B cell (primary cell): Measurements from ENCODE around the gene SHANK1. TPM values are rescaled to one million over a fixed set of nuclear protein-coding genes. Genes with fewer than 3 reads are reported as not detected.

ENCODE experiments used
- ATAC-seq: fragments of 200-7000 bp; cut with Tn5 transposase; one replicate; pipeline ENCODE4 v1.10.0; 2021; ENCODE audit warnings: low read depth, mild to moderate bottlenecking, moderate number of reproducible peaks, moderate library complexity
- CTCF ChIA-PET: fragments of 350-600 bp; sonication (Branson Sonifier 250); formaldehyde crosslinking; loops from one replicate; lab custom pipeline; 2021; ENCODE audit warnings: antibody characterized with exemption, inconsistent platforms; lab: Charles Lee
- POLR2A ChIA-PET: fragments of 350-600 bp; sonication (Branson Sonifier 250); formaldehyde crosslinking; loops from one replicate; lab custom pipeline; 2021; ENCODE audit warnings: antibody characterized with exemption; lab: Charles Lee
- DNase-seq: peaks from one replicate; pipeline ENCODE4 v3.0.0; 2013
- H2AFZ ChIP-seq: 2 replicates; pipeline ENCODE4 v1.6.1; 2012; ENCODE audit warnings: mild to moderate bottlenecking, low read depth, low read length; ENCODE audit not compliant: insufficient read depth, poor library complexity, severe bottlenecking
- H3K27ac ChIP-seq, 2 donors: 1 replicate in 1 of 2; 2 replicates in 1 of 2; pipeline ENCODE4 v1.5.1; 2012 to 2013; ENCODE audit warnings: low read length in 2 of 2, mild to moderate bottlenecking in 2 of 2, moderate library complexity in 1 of 2
- H3K27me3 ChIP-seq, 4 experiments: fragments of 200-600 bp in 1 of 4; sonication (generic) in 1 of 4; replicated peaks in 1 of 4; 1 replicate in 2 of 4; 2 replicates in 2 of 4; pipeline versions ENCODE4 v1.6.1 to v1.7.0; 2013 to 2016; ENCODE audit warnings: low read length in 3 of 4, mild to moderate bottlenecking in 2 of 4, mixed read lengths in 1 of 4, moderate library complexity in 1 of 4; ENCODE audit not compliant: insufficient read depth in 4 of 4, control insufficient read depth in 3 of 4; ENCODE audit errors: control extremely low read depth in 1 of 4
- H3K36me3 ChIP-seq, 2 experiments: replicated peaks in 1 of 2; 1 replicate in 1 of 2; 2 replicates in 1 of 2; pipeline versions ENCODE4 v1.6.1 to v1.7.1; 2013; ENCODE audit warnings: low read length in 1 of 2; ENCODE audit not compliant: insufficient read depth in 2 of 2, control insufficient read depth in 1 of 2; ENCODE audit errors: control extremely low read depth in 1 of 2, extremely low read depth in 1 of 2
- H3K4me1 ChIP-seq, 2 donors: fragments of 200-600 bp in 1 of 2; sonication (generic) in 1 of 2; 1 replicate in 1 of 2; 2 replicates in 1 of 2; pipeline versions ENCODE4 v1.5.1 to v1.6.1; 2013 to 2017; ENCODE audit warnings: low read length in 2 of 2; ENCODE audit not compliant: control insufficient read depth in 2 of 2, insufficient read depth in 2 of 2
- H3K4me2 ChIP-seq: replicated peaks from 2 replicates; pipeline ENCODE3; 2012; ENCODE audit warnings: mild to moderate bottlenecking, low read depth, low read length; ENCODE audit not compliant: poor library complexity, severe bottlenecking
- H3K4me3 ChIP-seq, 5 experiments: fragments of 200-600 bp in 1 of 5; sonication (generic) in 1 of 5; 1 replicate in 3 of 5; 2 replicates in 2 of 5; pipeline versions ENCODE4 v1.5.1 to v1.7.0; 2011 to 2016; ENCODE audit warnings: low read length in 4 of 5, mild to moderate bottlenecking in 4 of 5, low read depth in 2 of 5, control low read depth in 1 of 5, moderate library complexity in 1 of 5; ENCODE audit not compliant: insufficient read depth in 1 of 5; ENCODE audit errors: control extremely low read depth in 1 of 5, extremely low read depth in 1 of 5
- H3K79me2 ChIP-seq: fragments of 200-600 bp; sonication (generic); one replicate; pipeline ENCODE4 v1.6.0; 2016; ENCODE audit warnings: low read length; ENCODE audit not compliant: control insufficient read depth, insufficient read depth
- H3K9ac ChIP-seq: fragments of 200-600 bp; sonication (generic); 2 replicates; pipeline ENCODE4 v1.6.1; 2017; ENCODE audit warnings: mild to moderate bottlenecking, low read length, moderate library complexity
- H3K9me3 ChIP-seq, 3 donors: one replicate each; pipeline versions ENCODE4 v1.6.1 to v1.7.1; 2013; ENCODE audit warnings: low read length in 2 of 3; ENCODE audit not compliant: control insufficient read depth in 2 of 3, insufficient read depth in 1 of 3; ENCODE audit errors: control extremely low read depth in 1 of 3
- H4K20me1 ChIP-seq: 2 replicates; pipeline ENCODE4 v1.6.0; 2012; ENCODE audit warnings: mild to moderate bottlenecking, low read length; ENCODE audit not compliant: insufficient read depth, control insufficient read depth, poor library complexity, severe bottlenecking
- H3K27ac Mint-ChIP-seq: one replicate; pipeline ENCODE4 v1.8.0; 2021; ENCODE audit warnings: mixed read lengths
- H3K27me3 Mint-ChIP-seq: one replicate; pipeline ENCODE4 v1.8.0; 2021; ENCODE audit warnings: mixed read lengths
- H3K4me1 Mint-ChIP-seq: one replicate; pipeline ENCODE4 v1.8.0; 2021; ENCODE audit warnings: mixed read lengths
- H3K4me3 Mint-ChIP-seq: one replicate; pipeline ENCODE4 v1.8.0; 2021; ENCODE audit warnings: mixed read lengths
- H3K9me3 Mint-ChIP-seq: one replicate; pipeline ENCODE4 v1.8.0; 2022; ENCODE audit warnings: mixed read lengths; ENCODE audit not compliant: insufficient read depth
- EZH2 ChIP-seq: IDR thresholded peaks from 2 replicates; pipeline ENCODE4 v1.6.1; 2012; ENCODE audit warnings: borderline replicate concordance, low read depth, mild to moderate bottlenecking, moderate library complexity, low read length; ENCODE audit not compliant: insufficient read depth, poor library complexity, severe bottlenecking
- WGBS: methylation state at CpG from one replicate; pipeline ENCODE4 v1.1.5; 2013; ENCODE audit warnings: missing lambda C conversion rate; ENCODE audit not compliant: insufficient coverage; 5-methylcytosine and 5-hydroxymethylcytosine counted together
- intact Hi-C: fragments of 100-400 bp; cut with micrococcal nuclease; formaldehyde crosslinking; loops from one replicate; pipeline ENCODE4 v1.10.0; 2022
- polyA plus RNA-seq: library from polyadenylated mRNA; depleted of rRNA; stranded (reverse); fragments of >200 nt; gene quantifications from 2 replicates; pipeline ENCODE4 v1.2.3, GENCODE V29; 2012
- total RNA-seq, 2 donors: library from RNA; stranded (reverse); fragments of 120-200 nt in 1 of 2; gene quantifications; 1 replicate in 1 of 2; 2 replicates in 1 of 2; pipeline versions ENCODE4 v1.2.3 to v1.2.4, GENCODE V29; 2013 to 2022
- TF ChIP-seq, protein P1 (sequence below): fragments of 200-600 bp; IDR thresholded peaks from one replicate; pipeline ENCODE4 v1.8.0; 2022; ENCODE audit warnings: antibody characterized with exemption, mild to moderate bottlenecking

Gene SHANK1
- total and polyA plus RNA-seq, 2 donors (not counting 1 experiment from before 2014, with no cell fraction given) = not detected

DNA sequence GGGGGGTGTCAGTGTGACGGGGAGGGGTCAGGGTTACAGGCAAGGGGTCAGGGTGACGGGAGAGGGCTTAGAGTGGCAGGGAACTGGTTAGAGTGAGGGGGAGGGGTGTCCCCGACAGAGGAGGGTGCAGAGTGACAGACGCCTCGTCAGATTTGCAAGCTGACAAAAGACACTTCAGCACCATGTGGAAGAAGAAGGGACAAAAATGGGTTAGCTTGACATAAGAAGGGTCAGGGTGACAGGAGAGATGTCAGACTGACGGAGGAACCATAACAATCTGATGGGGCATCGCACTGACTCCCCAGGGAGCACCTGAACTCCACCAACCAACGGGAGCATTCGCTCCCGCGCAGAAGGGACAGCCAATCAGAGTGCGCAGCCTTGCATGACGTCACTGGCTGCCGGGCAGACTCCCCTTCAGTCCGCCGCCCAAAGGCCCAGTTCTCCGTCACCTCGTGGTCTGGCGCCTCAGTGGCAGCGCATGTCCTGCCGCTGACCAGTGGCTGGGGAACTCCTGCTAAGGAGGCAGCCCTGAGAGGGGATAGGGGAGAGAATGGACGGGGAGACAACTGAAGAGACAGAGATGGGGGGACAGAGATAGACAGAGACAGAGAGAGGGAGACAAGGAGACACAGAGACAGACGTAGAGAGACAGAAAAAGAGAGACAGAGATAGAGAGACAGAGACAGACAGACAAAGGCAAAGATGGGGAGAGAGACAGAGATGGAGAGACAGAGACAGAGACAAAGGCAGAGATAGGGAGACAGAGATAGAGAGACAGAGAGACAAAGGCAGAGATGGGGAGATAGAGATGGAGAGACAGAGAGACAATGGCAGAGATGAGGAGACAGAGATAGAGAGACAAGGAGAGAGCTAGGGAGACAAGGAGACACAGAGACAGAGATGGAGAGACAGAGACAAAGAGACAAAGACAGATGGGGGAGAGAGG, 40.2 kb downstream of the SHANK1 start:
- peaks cover 18% of the 10 kb centered on the region for H3K4me1 Mint-ChIP-seq
- peaks cover 12 to 13% of the 10 kb centered on the region in 2 donors for H3K4me1 ChIP-seq
- peak overlapping the region in 3 of 5 experiments; percentile 27 to 56 (median 31) for H3K4me3 ChIP-seq
- H3K27me3 ChIP-seq = peaks cover 0 to 4% (median 1%) of the 10 kb centered on the region in 4 experiments
- TF ChIP-seq, protein P1, sequence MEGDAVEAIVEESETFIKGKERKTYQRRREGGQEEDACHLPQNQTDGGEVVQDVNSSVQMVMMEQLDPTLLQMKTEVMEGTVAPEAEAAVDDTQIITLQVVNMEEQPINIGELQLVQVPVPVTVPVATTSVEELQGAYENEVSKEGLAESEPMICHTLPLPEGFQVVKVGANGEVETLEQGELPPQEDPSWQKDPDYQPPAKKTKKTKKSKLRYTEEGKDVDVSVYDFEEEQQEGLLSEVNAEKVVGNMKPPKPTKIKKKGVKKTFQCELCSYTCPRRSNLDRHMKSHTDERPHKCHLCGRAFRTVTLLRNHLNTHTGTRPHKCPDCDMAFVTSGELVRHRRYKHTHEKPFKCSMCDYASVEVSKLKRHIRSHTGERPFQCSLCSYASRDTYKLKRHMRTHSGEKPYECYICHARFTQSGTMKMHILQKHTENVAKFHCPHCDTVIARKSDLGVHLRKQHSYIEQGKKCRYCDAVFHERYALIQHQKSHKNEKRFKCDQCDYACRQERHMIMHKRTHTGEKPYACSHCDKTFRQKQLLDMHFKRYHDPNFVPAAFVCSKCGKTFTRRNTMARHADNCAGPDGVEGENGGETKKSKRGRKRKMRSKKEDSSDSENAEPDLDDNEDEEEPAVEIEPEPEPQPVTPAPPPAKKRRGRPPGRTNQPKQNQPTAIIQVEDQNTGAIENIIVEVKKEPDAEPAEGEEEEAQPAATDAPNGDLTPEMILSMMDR = peak; percentile 20
- no peak for TF ChIP-seq EZH2
- H3K4me3 Mint-ChIP-seq = peak overlapping the region; percentile 80
- POLR2A ChIA-PET = no interaction called here
- peak overlapping the region; percentile 78 to 81 for H3K27ac ChIP-seq
- CTCF ChIA-PET = no interaction called here
- peaks cover 3% of the 10 kb centered on the region for H3K9me3 Mint-ChIP-seq
- H3K79me2 ChIP-seq = no peaks in the 10 kb centered on the region
- DNase-seq = peak; percentile 95
- H2AFZ ChIP-seq = peak overlapping the region; percentile 84
- peak overlapping the region; percentile 77 for H3K4me2 ChIP-seq
- ATAC-seq = peak; percentile 98
- no peaks in the 10 kb centered on the region for H4K20me1 ChIP-seq
- H3K27ac Mint-ChIP-seq = peak overlapping the region; percentile 90
- H3K36me3 ChIP-seq = no peaks in the 10 kb centered on the region
- intact Hi-C loops = loop anchor here (1.0 kb wide), 1 partner anchor 40 kb away; the partner anchor contains the start of gene SYT3
- H3K27me3 Mint-ChIP-seq = peaks cover 15% of the 10 kb centered on the region
- H3K9ac ChIP-seq = peak overlapping the region; percentile 53
- H3K9me3 ChIP-seq = peaks cover 0 to 34% (median 2%) of the 10 kb centered on the region in 3 donors
- 13% methylated on average over 23 of the region's 23 CpGs for WGBS

DNA sequence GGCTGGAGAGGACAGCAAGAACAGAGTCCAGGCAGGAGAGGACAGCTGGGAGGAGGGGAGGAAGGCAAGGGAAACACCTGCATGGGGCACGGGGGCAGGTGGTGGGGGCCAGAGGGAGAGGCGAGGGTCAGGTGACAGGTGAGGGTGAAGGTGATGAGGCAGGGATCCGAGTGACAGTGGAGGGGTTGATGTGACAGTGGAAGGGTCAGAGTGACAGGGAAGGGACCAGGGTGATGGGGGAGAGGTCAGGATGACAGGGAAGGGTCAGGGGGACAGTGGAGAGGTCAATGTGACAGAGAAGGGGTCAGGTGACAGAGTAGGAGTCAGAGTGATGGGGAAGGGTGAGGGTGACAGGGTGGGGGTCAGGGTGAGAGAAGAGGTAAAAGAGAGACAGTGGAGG, 41.3 kb downstream of the SHANK1 start:
- Histone ChIP-seq H3K4me2 (no peak overlapping the region), H3K9me3 (peaks cover 0 to 37% (median 2%) of the 10 kb centered on the region in 3 donors), H3K4me3 (no peak overlapping the region), H3K36me3 (no peaks in the 10 kb centered on the region), H3K27ac (no peak overlapping the region), H4K20me1 (no peaks in the 10 kb centered on the region), H3K79me2 (no peaks in the 10 kb centered on the region), H3K27me3 (peaks cover 0 to 4% (median 0%) of the 10 kb centered on the region in 4 experiments), H3K9ac (no peak overlapping the region), H2AFZ (no peak overlapping the region), H3K4me1 (peaks cover 12 to 13% of the 10 kb centered on the region in 2 donors)
- intact Hi-C loops = no loop called here
- TF ChIP-seq, protein P1 = no peak
- no peak for TF ChIP-seq EZH2
- POLR2A ChIA-PET = no interaction called here
- 69% methylated on average over 3 of the region's 3 CpGs for WGBS
- Mint-ChIP-seq H3K27me3 (peaks cover 15% of the 10 kb centered on the region), H3K9me3 (peaks cover 3% of the 10 kb centered on the region), H3K4me3 (peak overlapping the region; percentile 16), H3K4me1 (peaks cover 18% of the 10 kb centered on the region), H3K27ac (peak overlapping the region; percentile 59)
- DNase-seq = no peak
- CTCF ChIA-PET = interaction anchor here (1.1 kb wide), 1 partner anchor 9 kb away, joined by 3 read pairs; no protein-coding TSS in a partner anchor
- no peak for ATAC-seq
